ENCODE data around the gene UNC13B. TPM values are rescaled to one million over a fixed set of nuclear protein-coding genes. Genes with fewer than 3 reads are reported as not detected.

The UNC13B gene
- total RNA-seq, 1 experiment from 2014 or later: 17.6 TPM

DNA sequence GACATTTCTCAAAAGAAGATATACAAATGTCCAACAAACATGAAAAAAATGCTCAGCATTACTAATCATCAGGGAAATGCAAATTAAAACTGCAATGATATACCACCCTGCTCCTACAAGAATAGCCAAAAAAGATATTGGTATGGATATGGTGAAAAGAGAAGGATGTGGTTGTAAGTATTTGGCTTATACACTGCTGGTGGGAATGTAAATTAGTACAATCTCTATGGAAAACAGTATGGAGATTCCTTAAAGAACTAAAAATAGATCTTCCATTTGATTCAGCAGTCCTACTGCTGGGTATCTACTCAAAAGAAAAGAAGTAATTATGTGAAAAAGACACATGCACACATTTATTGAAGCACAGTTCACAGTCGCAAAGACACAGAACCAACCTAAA is 260.5 kb downstream of the UNC13B start:
- Histone ChIP-seq H3K4me1 (ENCODE audit: control insufficient read depth in 1 of 2, insufficient read depth in 2 of 2, low read length in 2 of 2) (no peaks in the 10 kb centered on the region), H3K4me2 (ENCODE audit: low read length) (no peak overlapping the region), H3K27me3 (ENCODE audit: insufficient read depth, low read length) (no peaks in the 10 kb centered on the region; the same call in 1 of the 2 replicates), H3K9me2 (ENCODE audit: insufficient read depth) (no peaks in the 10 kb centered on the region), H3K9ac (ENCODE audit: low read length) (no peak overlapping the region), H4K20me1 (ENCODE audit: insufficient read depth) (no peaks in the 10 kb centered on the region), H3K9me3 (ENCODE audit: control insufficient read depth in 1 of 2, insufficient read depth in 1 of 2, low read depth in 1 of 2, low read length in 2 of 2) (no peaks in the 10 kb centered on the region), H2AFZ (ENCODE audit: low read depth, low read length, poor library complexity, severe bottlenecking) (no peak overlapping the region), H3K36me3 (ENCODE audit: control insufficient read depth in 1 of 2, insufficient read depth in 2 of 2, low read length in 2 of 2) (no peaks in the 10 kb centered on the region), H3K27ac (ENCODE audit: low read depth, low read length) (no peak overlapping the region), H3K79me2 (ENCODE audit: insufficient read depth, low read length) (no peaks in the 10 kb centered on the region), H3K4me3 (replicated peaks in 1 of 2; ENCODE audit: low read depth in 1 of 2, low read length in 2 of 2) (no peak overlapping the region)
- ChIA-PET RAD21 (ENCODE audit: low non-redundant PET in 1 of 2, low total read pairs in 2 of 2, uncharacterized antibody in 2 of 2, unreplicated experiment in 2 of 2) (no interaction called here), CTCF (no interaction called here), POLR2A (no interaction called here)
- DNase-seq (ENCODE audit: low read depth, low spot score) (no peak), ATAC-seq (no peak)
- no TSS peak for BruUV-seq (replicated peaks)
- TF ChIP-seq, protein P1, sequence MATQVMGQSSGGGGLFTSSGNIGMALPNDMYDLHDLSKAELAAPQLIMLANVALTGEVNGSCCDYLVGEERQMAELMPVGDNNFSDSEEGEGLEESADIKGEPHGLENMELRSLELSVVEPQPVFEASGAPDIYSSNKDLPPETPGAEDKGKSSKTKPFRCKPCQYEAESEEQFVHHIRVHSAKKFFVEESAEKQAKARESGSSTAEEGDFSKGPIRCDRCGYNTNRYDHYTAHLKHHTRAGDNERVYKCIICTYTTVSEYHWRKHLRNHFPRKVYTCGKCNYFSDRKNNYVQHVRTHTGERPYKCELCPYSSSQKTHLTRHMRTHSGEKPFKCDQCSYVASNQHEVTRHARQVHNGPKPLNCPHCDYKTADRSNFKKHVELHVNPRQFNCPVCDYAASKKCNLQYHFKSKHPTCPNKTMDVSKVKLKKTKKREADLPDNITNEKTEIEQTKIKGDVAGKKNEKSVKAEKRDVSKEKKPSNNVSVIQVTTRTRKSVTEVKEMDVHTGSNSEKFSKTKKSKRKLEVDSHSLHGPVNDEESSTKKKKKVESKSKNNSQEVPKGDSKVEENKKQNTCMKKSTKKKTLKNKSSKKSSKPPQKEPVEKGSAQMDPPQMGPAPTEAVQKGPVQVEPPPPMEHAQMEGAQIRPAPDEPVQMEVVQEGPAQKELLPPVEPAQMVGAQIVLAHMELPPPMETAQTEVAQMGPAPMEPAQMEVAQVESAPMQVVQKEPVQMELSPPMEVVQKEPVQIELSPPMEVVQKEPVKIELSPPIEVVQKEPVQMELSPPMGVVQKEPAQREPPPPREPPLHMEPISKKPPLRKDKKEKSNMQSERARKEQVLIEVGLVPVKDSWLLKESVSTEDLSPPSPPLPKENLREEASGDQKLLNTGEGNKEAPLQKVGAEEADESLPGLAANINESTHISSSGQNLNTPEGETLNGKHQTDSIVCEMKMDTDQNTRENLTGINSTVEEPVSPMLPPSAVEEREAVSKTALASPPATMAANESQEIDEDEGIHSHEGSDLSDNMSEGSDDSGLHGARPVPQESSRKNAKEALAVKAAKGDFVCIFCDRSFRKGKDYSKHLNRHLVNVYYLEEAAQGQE (IDR thresholded peaks at IDR 0.05; ENCODE audit: low read depth): no peak
- TF ChIP-seq SRF (IDR thresholded peaks at IDR 0.05; ENCODE audit: low read depth) (no peak), POLR2A (IDR thresholded peaks at IDR 0.05; ENCODE audit: borderline replicate concordance, extremely low read depth, insufficient read depth, insufficient read length) (no peak), CEBPB (IDR thresholded peaks at IDR 0.05; ENCODE audit: low read depth) (no peak), SP1 (IDR thresholded peaks at IDR 0.05; ENCODE audit: low read depth) (no peak), EGR1 (IDR thresholded peaks at IDR 0.05; ENCODE audit: low read depth) (no peak), POLR2AphosphoS5 (IDR thresholded peaks at IDR 0.05; ENCODE audit: low read depth, low read length) (no peak), ZFX (IDR thresholded peaks at IDR 0.05) (no peak), RAD21 (IDR thresholded peaks at IDR 0.05; ENCODE audit: low read depth) (no peak), FOSL1 (IDR thresholded peaks at IDR 0.05; ENCODE audit: low read depth) (no peak)
- TF ChIP-seq, protein P2, sequence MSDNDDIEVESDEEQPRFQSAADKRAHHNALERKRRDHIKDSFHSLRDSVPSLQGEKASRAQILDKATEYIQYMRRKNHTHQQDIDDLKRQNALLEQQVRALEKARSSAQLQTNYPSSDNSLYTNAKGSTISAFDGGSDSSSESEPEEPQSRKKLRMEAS (IDR thresholded peaks at IDR 0.05): no peak
- TF ChIP-seq, protein P3, sequence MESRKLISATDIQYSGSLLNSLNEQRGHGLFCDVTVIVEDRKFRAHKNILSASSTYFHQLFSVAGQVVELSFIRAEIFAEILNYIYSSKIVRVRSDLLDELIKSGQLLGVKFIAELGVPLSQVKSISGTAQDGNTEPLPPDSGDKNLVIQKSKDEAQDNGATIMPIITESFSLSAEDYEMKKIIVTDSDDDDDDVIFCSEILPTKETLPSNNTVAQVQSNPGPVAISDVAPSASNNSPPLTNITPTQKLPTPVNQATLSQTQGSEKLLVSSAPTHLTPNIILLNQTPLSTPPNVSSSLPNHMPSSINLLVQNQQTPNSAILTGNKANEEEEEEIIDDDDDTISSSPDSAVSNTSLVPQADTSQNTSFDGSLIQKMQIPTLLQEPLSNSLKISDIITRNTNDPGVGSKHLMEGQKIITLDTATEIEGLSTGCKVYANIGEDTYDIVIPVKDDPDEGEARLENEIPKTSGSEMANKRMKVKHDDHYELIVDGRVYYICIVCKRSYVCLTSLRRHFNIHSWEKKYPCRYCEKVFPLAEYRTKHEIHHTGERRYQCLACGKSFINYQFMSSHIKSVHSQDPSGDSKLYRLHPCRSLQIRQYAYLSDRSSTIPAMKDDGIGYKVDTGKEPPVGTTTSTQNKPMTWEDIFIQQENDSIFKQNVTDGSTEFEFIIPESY (IDR thresholded peaks at IDR 0.05; ENCODE audit: extremely low read depth, insufficient replicate concordance, low read length): no peak
- TF ChIP-seq, protein P4, sequence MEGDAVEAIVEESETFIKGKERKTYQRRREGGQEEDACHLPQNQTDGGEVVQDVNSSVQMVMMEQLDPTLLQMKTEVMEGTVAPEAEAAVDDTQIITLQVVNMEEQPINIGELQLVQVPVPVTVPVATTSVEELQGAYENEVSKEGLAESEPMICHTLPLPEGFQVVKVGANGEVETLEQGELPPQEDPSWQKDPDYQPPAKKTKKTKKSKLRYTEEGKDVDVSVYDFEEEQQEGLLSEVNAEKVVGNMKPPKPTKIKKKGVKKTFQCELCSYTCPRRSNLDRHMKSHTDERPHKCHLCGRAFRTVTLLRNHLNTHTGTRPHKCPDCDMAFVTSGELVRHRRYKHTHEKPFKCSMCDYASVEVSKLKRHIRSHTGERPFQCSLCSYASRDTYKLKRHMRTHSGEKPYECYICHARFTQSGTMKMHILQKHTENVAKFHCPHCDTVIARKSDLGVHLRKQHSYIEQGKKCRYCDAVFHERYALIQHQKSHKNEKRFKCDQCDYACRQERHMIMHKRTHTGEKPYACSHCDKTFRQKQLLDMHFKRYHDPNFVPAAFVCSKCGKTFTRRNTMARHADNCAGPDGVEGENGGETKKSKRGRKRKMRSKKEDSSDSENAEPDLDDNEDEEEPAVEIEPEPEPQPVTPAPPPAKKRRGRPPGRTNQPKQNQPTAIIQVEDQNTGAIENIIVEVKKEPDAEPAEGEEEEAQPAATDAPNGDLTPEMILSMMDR (IDR thresholded peaks at IDR 0.05 in 2 of 3, conservative IDR thresholded peaks at IDR 0.05 in 1 of 3; ENCODE audit: borderline replicate concordance in 1 of 3, insufficient read depth in 1 of 3, low read depth in 2 of 3, low read length in 2 of 3): no peak
- TF ChIP-seq, protein P5, sequence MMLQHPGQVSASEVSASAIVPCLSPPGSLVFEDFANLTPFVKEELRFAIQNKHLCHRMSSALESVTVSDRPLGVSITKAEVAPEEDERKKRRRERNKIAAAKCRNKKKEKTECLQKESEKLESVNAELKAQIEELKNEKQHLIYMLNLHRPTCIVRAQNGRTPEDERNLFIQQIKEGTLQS (IDR thresholded peaks at IDR 0.05): no peak
- intact Hi-C loops (cut with micrococcal nuclease): no loop called here
